Measurements from ENCODE around the gene INCA1. TPM values are rescaled to one million over a fixed set of nuclear protein-coding genes. Genes with fewer than 3 reads are reported as not detected.

The INCA1 gene
- total RNA-seq, 1 experiment from 2014 or later: 1.3 TPM

- no peak for DNase-seq
- Mint-ChIP-seq H3K27ac (no peak overlapping the region), H3K36me3 (ENCODE audit: insufficient read depth in 1 of 3, low read depth in 3 of 3) (peaks cover 48 to 66% (median 61%) of the 10 kb centered on the region in 3 experiments), H3K4me1 (peaks cover 9 to 16% of the 10 kb centered on the region in 2 experiments), H3K4me3 (no peak overlapping the region; a peak in 1 of 5 replicates), H3K27me3 (ENCODE audit: low read depth) (no peaks in the 10 kb centered on the region), H3K9me3 (no peaks in the 10 kb centered on the region)
- no peak overlapping the region for H3K9ac ChIP-seq (ENCODE audit: extremely low read depth, insufficient read length, low read length)
- H3K23ac ChIP-seq (ENCODE audit: insufficient read length, low read depth, low read length): no peak overlapping the region
- H2BK20ac ChIP-seq (ENCODE audit: low read depth, low read length, poor library complexity, severe bottlenecking): no peak overlapping the region
- H2AK5ac ChIP-seq (ENCODE audit: insufficient read length, low read length): no peak overlapping the region
- H3K27ac ChIP-seq (ENCODE audit: insufficient read length, low read depth, low read length): no peak overlapping the region
- H4K91ac ChIP-seq (ENCODE audit: insufficient read length, low read depth, low read length): no peak overlapping the region
- no peak overlapping the region for H3T11ph ChIP-seq (ENCODE audit: low read length)
- H2AFZ ChIP-seq (ENCODE audit: low read length): no peak overlapping the region
- peaks cover 2% of the 10 kb centered on the region for H3K4me1 ChIP-seq (ENCODE audit: insufficient read depth, low read length)
- peaks cover 4% of the 10 kb centered on the region; the same call in 1 of the 2 replicates for H3K79me2 ChIP-seq (ENCODE audit: insufficient read depth, low read length)
- H3K4ac ChIP-seq (ENCODE audit: low read depth, low read length): no peak overlapping the region
- peaks cover 8% of the 10 kb centered on the region for H3K79me1 ChIP-seq (ENCODE audit: insufficient read depth, low read depth, low read length, poor library complexity, severe bottlenecking)
- H2BK12ac ChIP-seq (ENCODE audit: insufficient read length, low read depth, low read length): no peak overlapping the region
- H4K20me1 ChIP-seq (ENCODE audit: control insufficient read depth, insufficient read depth, insufficient read length): no peaks in the 10 kb centered on the region
- H3K56ac ChIP-seq (ENCODE audit: insufficient read length, low read depth, low read length): no peak overlapping the region
- no peak overlapping the region for H2BK15ac ChIP-seq (ENCODE audit: low read depth, low read length)
- no peak overlapping the region for H3K14ac ChIP-seq (ENCODE audit: insufficient read depth, low read length)
- no CpG with 5 or more reads among the region's 20 CpGs for WGBS (ENCODE audit: extremely low coverage, insufficient read length, low lambda C conversion rate)
- H2BK120ac ChIP-seq (ENCODE audit: low read depth, low read length, poor library complexity, severe bottlenecking): no peak overlapping the region
- no peak overlapping the region for H4K8ac ChIP-seq (replicated peaks; ENCODE audit: insufficient read length, low read depth, low read length)
- H3K18ac ChIP-seq (ENCODE audit: insufficient read length, low read depth, low read length): no peak overlapping the region
- no peak overlapping the region for H3K4me2 ChIP-seq (ENCODE audit: insufficient read depth, insufficient read length, low read length)
- no peak for TF ChIP-seq CTCF (conservative IDR thresholded peaks at IDR 0.05)
- H3K27me3 ChIP-seq (ENCODE audit: insufficient read depth, low read length): no peaks in the 10 kb centered on the region
- H3K9me3 ChIP-seq (ENCODE audit: control insufficient read depth, low read depth, low read length): no peaks in the 10 kb centered on the region
- no peak overlapping the region for H2BK5ac ChIP-seq (ENCODE audit: insufficient read length, low read length)
- no peak overlapping the region for H4K5ac ChIP-seq (ENCODE audit: insufficient read length, low read depth, low read length)
- H3K23me2 ChIP-seq (ENCODE audit: insufficient read length, low read depth, low read length, poor library complexity, severe bottlenecking): peaks cover 7% of the 10 kb centered on the region
Observed at GRCh38 chr17:5002121-5002788, 4.9 kb upstream of the INCA1 start.

All from H9 (cell line).